AG09309 (cell line): ENCODE measurements around the gene CAV1.
"Not testable (repeated sequence)": the region's sequence is repeated elsewhere in the genome, so short reads cannot be mapped to it uniquely, and the experiment has no call there.

Source experiments
- DNase-seq: peaks from one replicate; pipeline ENCODE4 v3.0.0-alpha.2; 2010; ENCODE audit warnings: low read depth
- H3K4me3 ChIP-seq: 2 replicates; pipeline ENCODE4 v1.5.1; 2011; ENCODE audit warnings: mild to moderate bottlenecking, low read depth, low read length, moderate library complexity; ENCODE audit not compliant: control insufficient read depth
- TF ChIP-seq, protein P1 (sequence below): IDR thresholded peaks from 2 replicates; pipeline ENCODE4 v1.5.1; 2011; ENCODE audit warnings: mild to moderate bottlenecking, low read depth, low read length, inconsistent platforms; ENCODE audit not compliant: insufficient read depth, control insufficient read depth; ENCODE audit errors: missing control alignments

CAV1 gene

DNA sequence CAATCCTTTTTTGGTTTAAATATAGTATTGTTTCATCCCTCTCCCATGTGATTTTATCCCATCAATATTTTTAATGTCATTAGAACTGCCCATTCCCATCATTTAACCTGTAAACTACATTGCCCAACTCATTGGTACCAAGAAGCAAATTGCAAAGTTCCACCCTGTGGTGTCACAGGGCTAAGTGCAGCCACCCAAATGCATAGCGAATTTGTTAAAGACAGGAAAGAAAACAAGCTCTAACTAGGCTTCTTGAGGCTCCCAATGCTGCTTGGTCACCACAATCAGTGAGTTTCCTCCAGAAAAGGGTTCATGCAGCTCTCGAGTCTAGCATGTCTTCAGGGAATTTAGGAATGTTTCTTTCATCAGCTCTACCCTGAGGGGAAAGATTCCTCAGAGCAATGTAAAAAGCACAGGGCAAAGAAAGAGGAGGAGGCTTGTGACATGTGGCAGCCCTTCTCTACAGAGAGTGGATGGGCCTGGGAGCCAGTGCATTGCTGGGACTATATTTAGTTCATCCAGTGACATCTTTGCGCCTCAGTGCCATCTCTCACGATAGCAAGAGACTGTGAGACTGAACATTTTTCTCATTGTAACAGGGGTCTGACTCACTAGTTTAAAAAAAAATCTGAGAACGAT, 58.1 kb downstream of the CAV1 start:
- H3K4me3 ChIP-seq, result no peak overlapping the region
- TF ChIP-seq, protein P1, sequence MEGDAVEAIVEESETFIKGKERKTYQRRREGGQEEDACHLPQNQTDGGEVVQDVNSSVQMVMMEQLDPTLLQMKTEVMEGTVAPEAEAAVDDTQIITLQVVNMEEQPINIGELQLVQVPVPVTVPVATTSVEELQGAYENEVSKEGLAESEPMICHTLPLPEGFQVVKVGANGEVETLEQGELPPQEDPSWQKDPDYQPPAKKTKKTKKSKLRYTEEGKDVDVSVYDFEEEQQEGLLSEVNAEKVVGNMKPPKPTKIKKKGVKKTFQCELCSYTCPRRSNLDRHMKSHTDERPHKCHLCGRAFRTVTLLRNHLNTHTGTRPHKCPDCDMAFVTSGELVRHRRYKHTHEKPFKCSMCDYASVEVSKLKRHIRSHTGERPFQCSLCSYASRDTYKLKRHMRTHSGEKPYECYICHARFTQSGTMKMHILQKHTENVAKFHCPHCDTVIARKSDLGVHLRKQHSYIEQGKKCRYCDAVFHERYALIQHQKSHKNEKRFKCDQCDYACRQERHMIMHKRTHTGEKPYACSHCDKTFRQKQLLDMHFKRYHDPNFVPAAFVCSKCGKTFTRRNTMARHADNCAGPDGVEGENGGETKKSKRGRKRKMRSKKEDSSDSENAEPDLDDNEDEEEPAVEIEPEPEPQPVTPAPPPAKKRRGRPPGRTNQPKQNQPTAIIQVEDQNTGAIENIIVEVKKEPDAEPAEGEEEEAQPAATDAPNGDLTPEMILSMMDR, result no peak
- peak; percentile 85 for DNase-seq

DNA sequence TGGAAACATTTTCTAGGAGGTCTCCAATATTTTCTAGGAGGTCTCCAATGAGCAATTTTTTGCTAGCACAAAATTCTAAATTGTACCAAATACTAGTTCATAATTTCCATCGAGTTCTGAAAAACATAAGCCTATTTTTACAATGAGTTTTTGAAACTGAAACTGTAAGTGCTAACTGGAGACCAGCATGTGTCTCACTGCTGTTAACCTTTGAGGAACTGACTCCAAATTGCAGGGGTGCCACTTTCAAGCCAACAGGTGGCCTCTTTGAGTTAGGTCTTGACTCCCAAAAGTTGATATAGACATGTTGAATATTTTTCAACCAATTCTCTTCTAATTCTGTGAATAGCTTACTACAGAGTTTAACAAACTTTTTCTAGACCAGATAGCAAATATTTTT, 58.8 kb downstream of the CAV1 start:
- TF ChIP-seq, protein P1, result no peak
- H3K4me3 ChIP-seq, result no peak overlapping the region
- DNase-seq, result no peak

DNA sequence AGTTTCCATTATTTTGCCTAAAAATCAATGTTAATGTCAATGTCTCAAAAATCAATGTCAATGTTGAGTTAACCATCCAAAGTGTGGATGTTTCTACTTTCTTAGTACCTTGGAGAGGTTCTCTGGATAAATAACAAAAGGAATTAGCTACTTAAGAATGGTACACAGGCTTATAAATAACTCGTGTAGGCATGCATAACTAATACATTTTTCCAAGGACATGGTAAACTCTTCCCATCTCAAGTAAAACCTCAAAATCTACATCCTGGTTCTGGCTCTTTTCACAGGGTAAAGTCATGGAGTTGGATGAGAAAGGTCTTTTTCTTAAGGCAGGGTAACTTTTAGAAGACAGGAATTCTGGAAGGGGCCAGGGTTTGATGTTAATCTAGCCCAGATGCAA, 59.9 kb downstream of the CAV1 start:
- DNase-seq, result no peak
- TF ChIP-seq, protein P1, result no peak
- H3K4me3 ChIP-seq, result no peak overlapping the region

DNA sequence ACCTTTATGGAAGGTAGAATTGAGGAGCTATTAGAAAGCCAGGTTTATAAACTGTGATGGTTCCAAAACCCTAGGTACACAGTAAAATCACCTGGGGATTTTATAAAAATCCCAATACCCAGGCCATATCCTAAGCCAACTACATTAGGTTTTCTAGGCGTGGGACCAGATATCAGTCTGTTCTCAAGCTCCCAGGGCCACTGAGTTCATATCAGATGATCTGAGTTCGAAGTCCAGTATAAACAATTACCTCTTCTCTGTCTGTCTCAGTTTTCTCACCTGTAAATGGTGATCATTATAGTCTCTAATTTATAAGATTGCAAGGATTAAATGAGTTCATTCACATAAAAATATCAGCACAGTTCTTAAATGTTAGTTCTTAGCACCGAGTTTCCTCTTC, 60.6 kb downstream of the CAV1 start:
- DNase-seq, result no peak
- TF ChIP-seq, protein P1, result no peak
- H3K4me3 ChIP-seq, result no peak overlapping the region

DNA sequence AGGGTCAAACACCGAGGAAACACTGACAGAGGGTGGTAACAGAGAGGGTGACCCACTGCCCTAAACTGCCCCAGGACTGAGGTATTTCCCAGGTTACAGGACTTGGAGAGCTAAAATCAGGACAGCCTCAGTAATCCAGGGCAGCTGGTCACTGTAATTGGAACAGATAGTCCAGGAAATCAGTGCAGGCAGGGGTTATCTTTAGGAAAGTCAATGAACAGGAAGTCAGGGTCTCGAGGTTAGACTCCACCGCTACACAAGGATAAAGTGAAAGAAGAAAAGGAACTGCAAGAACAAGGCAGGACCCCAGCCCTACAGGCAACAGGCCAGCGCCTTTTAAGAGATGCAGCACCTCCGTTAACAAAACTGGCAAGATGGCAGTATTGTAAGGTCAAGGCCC, 61.1 kb downstream of the CAV1 start:
- no peak for DNase-seq
- TF ChIP-seq, protein P1, result no peak
- H3K4me3 ChIP-seq, result no peak overlapping the region

DNA sequence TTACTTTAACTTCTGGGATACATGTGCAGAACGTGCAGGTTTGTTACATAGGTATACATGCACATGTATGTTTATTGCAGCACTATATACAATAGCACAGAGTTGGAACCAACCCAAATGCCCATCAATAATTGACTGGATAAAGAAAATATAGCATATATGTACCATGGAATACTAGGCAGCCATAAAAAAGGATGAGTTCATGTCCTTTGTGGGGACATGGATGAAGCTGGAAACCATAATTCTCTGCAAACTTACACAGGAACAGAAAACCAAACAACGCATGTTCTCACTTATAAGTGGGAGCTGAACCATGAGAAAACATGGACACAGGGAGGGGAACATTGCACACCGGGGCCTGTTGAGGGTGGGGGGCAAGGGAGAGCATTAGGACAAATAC, 62.4 kb downstream of the CAV1 start:
- not testable (repeated sequence) for H3K4me3 ChIP-seq, DNase-seq

DNA sequence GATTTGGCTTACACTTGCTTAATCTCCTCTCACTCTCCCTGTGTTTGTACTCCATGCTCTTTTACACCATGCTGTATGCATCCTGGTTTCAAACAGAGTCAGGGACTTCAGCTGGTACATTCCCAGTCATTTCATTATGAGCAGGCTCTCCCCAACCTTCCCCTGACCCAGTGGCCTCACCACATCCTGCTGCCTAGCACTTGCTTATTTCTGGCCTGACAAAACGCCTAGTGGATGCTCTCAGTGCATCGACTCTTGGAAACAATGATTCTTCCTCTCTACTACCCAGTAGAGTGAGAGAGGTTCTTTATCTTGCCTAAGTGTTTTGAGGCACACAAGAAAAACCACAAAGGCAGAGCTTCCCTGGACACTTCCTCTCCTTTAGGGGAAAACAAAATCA, 63.4 kb downstream of the CAV1 start:
- DNase-seq, result peak; percentile 56
- TF ChIP-seq, protein P1, result peak; percentile 24
- no peak overlapping the region for H3K4me3 ChIP-seq
